H1 (cell line): Measurements from ENCODE around the gene PIGS. TPM values are rescaled to one million over a fixed set of nuclear protein-coding genes. Genes with fewer than 3 reads are reported as not detected.
A peak's percentile ranks its signal among the peaks of the same experiment; 100 is the strongest.

Experiments used
- CTCF ChIA-PET: fragments of 300-600 bp; sonication (Branson Sonifier 250); formaldehyde crosslinking; loops from one replicate; lab custom pipeline; 2021; ENCODE audit not compliant: partially characterized antibody; lab: Charles Lee
- POLR2A ChIA-PET: fragments of 300-600 bp; sonication (Branson Sonifier 250); formaldehyde crosslinking; loops from one replicate; lab custom pipeline; 2021; ENCODE audit warnings: inconsistent platforms; ENCODE audit not compliant: partially characterized antibody; lab: Charles Lee
- DNase-seq, 2 experiments: peaks; one replicate each; pipeline versions ENCODE4 v3.0.0 to v3.0.0-alpha.2; 2010 to 2022; ENCODE audit warnings: low spot score in 2 of 2, low read depth in 1 of 2, mixed read lengths in 1 of 2
- FAIRE-seq: peaks from 2 replicates; lab custom pipeline; 2011; peaks lifted over from hg19 to GRCh38; lab: Jason Lieb, UNC
- H2AFZ ChIP-seq: 2 replicates; pipeline ENCODE4 v1.8.1; 2012; ENCODE audit warnings: low read length, inconsistent platforms
- H2AK5ac ChIP-seq: 2 replicates; pipeline ENCODE4 v1.6.1; 2013; ENCODE audit warnings: low read depth, low read length
- H2BK120ac ChIP-seq: replicated peaks from 2 replicates; pipeline ENCODE3; 2013; ENCODE audit warnings: low read depth, low read length, inconsistent platforms
- H2BK12ac ChIP-seq: 2 replicates; pipeline ENCODE4 v1.6.1; 2013; ENCODE audit warnings: low read depth, low read length
- H2BK15ac ChIP-seq: 2 replicates; pipeline ENCODE4 v1.6.1; 2013; ENCODE audit warnings: low read length
- H2BK20ac ChIP-seq: 2 replicates; pipeline ENCODE4 v1.6.1; 2013; ENCODE audit warnings: low read length
- H2BK5ac ChIP-seq: 2 replicates; pipeline ENCODE4 v1.6.1; 2013; ENCODE audit warnings: low read depth, low read length
- H3K14ac ChIP-seq: 2 replicates; pipeline ENCODE4 v1.6.1; 2013; ENCODE audit warnings: inconsistent platforms; ENCODE audit not compliant: insufficient read length
- H3K18ac ChIP-seq: 2 replicates; pipeline ENCODE4 v1.6.1; 2013; ENCODE audit warnings: low read length; ENCODE audit errors: extremely low read depth
- H3K23ac ChIP-seq: 2 replicates; pipeline ENCODE4 v1.6.1; 2013; ENCODE audit warnings: inconsistent platforms; ENCODE audit not compliant: insufficient read length
- H3K23me2 ChIP-seq: 2 replicates; pipeline ENCODE4 v1.6.1; 2013; ENCODE audit warnings: low read depth, low read length
- H3K27ac ChIP-seq: 2 replicates; pipeline ENCODE4 v1.6.1; 2011; ENCODE audit warnings: low read depth, low read length, inconsistent platforms
- H3K27me3 ChIP-seq, 4 experiments: replicated peaks in 1 of 4; 1 replicate in 1 of 4; 2 replicates in 3 of 4; pipeline versions ENCODE4 v1.6.1 to v1.8.1; 2011 to 2013; ENCODE audit warnings: low read length in 3 of 4, mild to moderate bottlenecking in 3 of 4, inconsistent platforms in 2 of 4, mixed read lengths in 2 of 4, moderate library complexity in 1 of 4; ENCODE audit not compliant: control insufficient read depth in 3 of 4, insufficient read depth in 3 of 4; ENCODE audit errors: extremely low read depth in 1 of 4
- H3K36me3 ChIP-seq, 4 experiments: 2 replicates each; pipeline versions ENCODE4 v1.6.1 to v1.8.1; 2011 to 2013; ENCODE audit warnings: mild to moderate bottlenecking in 4 of 4, low read length in 3 of 4, moderate library complexity in 2 of 4, control low read depth in 1 of 4, inconsistent platforms in 1 of 4; ENCODE audit not compliant: insufficient read depth in 4 of 4, control insufficient read depth in 2 of 4
- H3K4ac ChIP-seq: replicated peaks from 2 replicates; pipeline ENCODE3; 2013; ENCODE audit warnings: low read length, low read depth, mixed read lengths, inconsistent platforms; ENCODE audit not compliant: insufficient read length
- H3K4me1 ChIP-seq, 4 experiments: replicated peaks in 1 of 4; 1 replicate in 1 of 4; 2 replicates in 3 of 4; pipeline versions ENCODE4 v1.6.1 to v1.8.1; 2011 to 2013; ENCODE audit warnings: low read length in 3 of 4, inconsistent platforms in 2 of 4, mixed read lengths in 1 of 4; ENCODE audit not compliant: insufficient read depth in 4 of 4, control insufficient read depth in 3 of 4
- H3K4me2 ChIP-seq, 2 experiments: 2 replicates each; pipeline versions ENCODE4 v1.6.1 to v1.8.1; 2011 to 2013; ENCODE audit warnings: low read depth in 2 of 2, low read length in 2 of 2, control low read depth in 1 of 2, inconsistent platforms in 1 of 2, mild to moderate bottlenecking in 1 of 2; ENCODE audit not compliant: insufficient read depth in 1 of 2
- H3K4me3 ChIP-seq, 4 experiments: fragments of 200-600, 300-600 bp in 1 of 4; sonication (generic), shearing (Covaris generic), sonication (Bioruptor Twin) in 1 of 4; 2 replicates each; pipeline versions ENCODE4 v1.5.1 to v1.8.1; 2011 to 2016; ENCODE audit warnings: low read length in 4 of 4, low read depth in 3 of 4, control low read depth in 2 of 4, inconsistent platforms in 2 of 4, mild to moderate bottlenecking in 2 of 4, mixed read lengths in 1 of 4, moderate library complexity in 1 of 4; ENCODE audit not compliant: insufficient read depth in 2 of 4; ENCODE audit errors: extremely low read depth in 1 of 4
- H3K56ac ChIP-seq: replicated peaks from 2 replicates; pipeline ENCODE3; 2013; ENCODE audit warnings: low read depth, mild to moderate bottlenecking, mixed read lengths, low read length, inconsistent platforms; ENCODE audit not compliant: insufficient read length
- H3K79me1 ChIP-seq: 2 replicates; pipeline ENCODE4 v1.6.1; 2013; ENCODE audit warnings: low read depth, low read length, control low read depth
- H3K79me2 ChIP-seq, 2 experiments: 2 replicates each; pipeline versions ENCODE4 v1.6.1 to v1.8.1; 2012 to 2013; ENCODE audit warnings: low read length in 2 of 2, mild to moderate bottlenecking in 2 of 2, inconsistent platforms in 1 of 2; ENCODE audit not compliant: insufficient read depth in 2 of 2, control insufficient read depth in 1 of 2
- H3K9ac ChIP-seq, 4 experiments: replicated peaks in 1 of 4; 1 replicate in 1 of 4; 2 replicates in 3 of 4; pipeline versions ENCODE4 v1.6.1 to v1.8.1; 2011 to 2013; ENCODE audit warnings: low read depth in 3 of 4, low read length in 3 of 4, control low read depth in 2 of 4, mild to moderate bottlenecking in 2 of 4, moderate library complexity in 2 of 4, inconsistent platforms in 1 of 4; ENCODE audit errors: extremely low read depth in 1 of 4
- H3K9me3 ChIP-seq, 2 experiments: 2 replicates each; pipeline versions ENCODE4 v1.6.1 to v1.8.1; 2012 to 2013; ENCODE audit warnings: mild to moderate bottlenecking in 2 of 2, moderate library complexity in 2 of 2, control low read depth in 1 of 2, inconsistent platforms in 1 of 2, low read depth in 1 of 2, low read length in 1 of 2, mixed read lengths in 1 of 2; ENCODE audit not compliant: insufficient read depth in 2 of 2
- H4K20me1 ChIP-seq, 2 experiments: replicated peaks in 1 of 2; 2 replicates each; pipeline versions ENCODE3 to v1.8.1; 2011 to 2013; ENCODE audit warnings: inconsistent platforms in 2 of 2, low read length in 2 of 2, mild to moderate bottlenecking in 1 of 2; ENCODE audit not compliant: insufficient read depth in 2 of 2, control insufficient read depth in 1 of 2
- H4K5ac ChIP-seq: 2 replicates; pipeline ENCODE4 v1.6.1; 2013; ENCODE audit warnings: low read length, low read depth, mixed read lengths, inconsistent platforms; ENCODE audit not compliant: insufficient read length
- H4K8ac ChIP-seq: 2 replicates; pipeline ENCODE4 v1.8.0; 2013; ENCODE audit warnings: mild to moderate bottlenecking, moderate library complexity, low read length, inconsistent platforms; ENCODE audit not compliant: insufficient read depth; ENCODE audit errors: extremely low read depth
- H4K91ac ChIP-seq: replicated peaks from 2 replicates; pipeline ENCODE3; 2013; ENCODE audit warnings: low read length, mixed read lengths, inconsistent platforms; ENCODE audit not compliant: insufficient read length
- EGR1 ChIP-seq: IDR thresholded peaks from 2 replicates; pipeline ENCODE4 v1.6.1; 2011; ENCODE audit warnings: low read depth, low read length, borderline replicate concordance
- HDAC2 ChIP-seq, 2 experiments: fragments of 300-600 bp in 1 of 2; sonication (generic) in 1 of 2; IDR thresholded peaks; 2 replicates each; pipeline ENCODE4 v1.6.1; 2011 to 2012; ENCODE audit warnings: low read depth in 2 of 2, low read length in 2 of 2, mild to moderate bottlenecking in 2 of 2, moderate library complexity in 2 of 2, borderline replicate concordance in 1 of 2, inconsistent platforms in 1 of 2
- KDM1A ChIP-seq: fragments of 200-600, 300-600 bp; sonication (generic); IDR thresholded peaks from 2 replicates; pipeline ENCODE4 v1.7.1; 2016; ENCODE audit warnings: mild to moderate bottlenecking, low read length, borderline replicate concordance
- WGBS, 2 experiments: shearing (Covaris generic) in 1 of 2; methylation state at CpG; one replicate each; pipeline versions ENCODE4 v1.1.6 to v1.1.7; 2013 to 2015; ENCODE audit warnings: low lambda C conversion rate in 2 of 2, mixed read lengths in 2 of 2, inconsistent platforms in 1 of 2, low coverage in 1 of 2, missing lambda C conversion rate in 1 of 2; ENCODE audit not compliant: insufficient replicate concordance in 2 of 2, insufficient coverage in 1 of 2, insufficient read length in 1 of 2; ENCODE audit errors: extremely low coverage in 1 of 2, missing lambda C conversion rate in 1 of 2; 5-methylcytosine and 5-hydroxymethylcytosine counted together
- polyA plus RNA-seq, 7 experiments: library from polyadenylated mRNA; depleted of rRNA in 3 of 7; stranded (reverse) in 5 of 7; unstranded in 2 of 7; fragments of >200 nt in 5 of 7; fragments of 200-250 nt in 2 of 7; gene quantifications; 1 replicate in 5 of 7; 2 replicates in 1 of 7; 4 replicates in 1 of 7; pipeline versions ENCODE4 v1.2.1 to v1.2.3, GENCODE V29; 2011 to 2013; ENCODE audit warnings: missing spikeins in 2 of 7, mixed read lengths in 2 of 7
- total RNA-seq: library from RNA; stranded (reverse); fragmentation: NEBNext Ultra II Directional; extraction: Animal tissue kit (Norgen Biotek cat#: 25700); gene quantifications from 2 replicates; pipeline ENCODE4 v1.2.1, GENCODE V29; 2021

Gene PIGS
- total and polyA plus RNA-seq, 2 of the 8 experiments (the other 6 are each of a cell fraction or from before 2014, with no cell fraction given): 44.3 to 50.6 TPM

DNA sequence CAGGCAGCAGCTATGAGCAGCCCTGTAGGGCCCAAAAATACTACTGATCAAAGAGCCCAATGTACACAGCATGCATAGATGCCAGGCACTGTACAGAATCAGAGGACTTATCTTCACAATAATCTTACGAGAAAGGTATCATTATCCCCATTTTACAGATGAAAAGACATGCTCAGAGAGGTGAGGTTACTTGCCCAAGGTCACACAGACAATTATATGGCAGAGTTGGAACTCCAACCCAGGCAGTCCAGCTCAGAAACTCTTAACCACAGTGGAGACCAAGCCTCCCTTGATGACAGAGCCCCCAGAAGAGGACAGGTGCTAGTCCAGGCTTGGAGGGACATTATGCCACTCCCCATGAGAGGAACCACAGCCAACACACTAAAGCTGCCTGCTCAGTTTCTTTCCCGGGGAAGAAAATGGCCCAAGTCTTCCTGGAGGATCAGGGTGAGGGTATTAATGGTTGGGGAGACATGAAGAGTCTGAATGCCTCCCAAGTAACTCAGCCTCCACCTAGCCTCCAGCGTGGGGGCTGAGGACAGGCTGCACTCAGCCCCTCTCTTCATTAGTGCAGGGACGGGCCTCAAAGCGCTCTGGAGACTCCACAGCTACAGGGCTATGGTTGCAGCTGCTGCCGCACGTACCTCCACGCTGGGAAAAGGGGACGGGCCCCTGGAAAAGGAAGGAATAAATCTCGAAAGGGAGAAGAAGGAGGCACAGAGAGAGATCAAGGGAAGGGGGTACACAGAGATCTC lies 19.7 kb downstream of the PIGS start:
- 18% methylated on average over 10 of the region's 10 CpGs; no CpG with 5 or more reads in 1 of the 2 experiments for WGBS, 2 experiments
- H3K79me1 ChIP-seq: peaks cover 7% of the 10 kb centered on the region
- H3K79me2 ChIP-seq: peaks cover 0 to 10% of the 10 kb centered on the region in 2 experiments; a peak in 1 of 4 replicates
- TF ChIP-seq KDM1A (0 out of 2 replicates have a peak, but pooled peaks have one; percentile 55), HDAC2 (IDR thresholded peaks at IDR 0.05; ENCODE audit: borderline replicate concordance in 1 of 2, low read depth in 2 of 2, low read length in 2 of 2) (0 out of 4 replicates have a peak, but pooled peaks of 1 of the 2 experiments have one; percentile 37), EGR1 (no peak)
- no peak overlapping the region for H2BK5ac ChIP-seq
- peaks cover 2 to 12% of the 10 kb centered on the region in 2 experiments for H4K20me1 ChIP-seq
- no peak overlapping the region for H4K5ac ChIP-seq
- H4K8ac ChIP-seq: no peak overlapping the region
- peaks cover 2 to 32% (median 9%) of the 10 kb centered on the region in 4 experiments for H3K36me3 ChIP-seq
- H2AFZ ChIP-seq: no peak overlapping the region
- peak overlapping the region; percentile 81 to 87 for H3K4me2 ChIP-seq
- 0 out of 2 replicates have a peak overlapping the region, but pooled peaks have one; percentile 83 for H2BK15ac ChIP-seq
- no peaks in the 10 kb centered on the region; a peak in 1 of 7 replicates for H3K27me3 ChIP-seq
- H2BK120ac ChIP-seq: no peak overlapping the region
- CTCF ChIA-PET: interaction anchor here (0.8 to 18.4 kb wide), 13 partner anchors 11 to 589 kb away, joined by 3 to 547 read pairs (median 4); partner anchors contain the start of genes ALDOC, FOXN1 and PIGS
- H3K9ac ChIP-seq: peak overlapping the region in 2 of 4 experiments; percentile 43 to 59; a peak in 6 of 7 replicates
- no peak overlapping the region for H4K91ac ChIP-seq
- H3K14ac ChIP-seq: no peak overlapping the region
- no peak for DNase-seq
- no peak overlapping the region for H3K56ac ChIP-seq
- no peak overlapping the region for H2BK12ac ChIP-seq
- H2BK20ac ChIP-seq: no peak overlapping the region
- H2AK5ac ChIP-seq: no peak overlapping the region
- H3K4me3 ChIP-seq: peak overlapping the region; percentile 75 to 89 (median 80)
- H3K27ac ChIP-seq: no peak overlapping the region
- H3K4me1 ChIP-seq: peaks cover 0 to 16% (median 2%) of the 10 kb centered on the region in 4 experiments; a peak in 3 of 7 replicates
- H3K18ac ChIP-seq: peak overlapping the region; percentile 71
- H3K23ac ChIP-seq: no peak overlapping the region
- no peak overlapping the region for H3K4ac ChIP-seq
- no peaks in the 10 kb centered on the region for H3K9me3 ChIP-seq
- peaks cover 7% of the 10 kb centered on the region; the same call in 1 of the 2 replicates for H3K23me2 ChIP-seq
- FAIRE-seq: no peak
- POLR2A ChIA-PET: interaction anchor here (0.6 to 3.9 kb wide), 6 partner anchors 9 to 117 kb away, joined by 3 to 23 read pairs (median 4); partner anchors contain the start of gene PIGS
